Panc1 (cell line): ENCODE data around the gene ADCY9. TPM values are rescaled to one million over a fixed set of nuclear protein-coding genes. Genes with fewer than 3 reads are reported as not detected.

Experiments used
- ATAC-seq: fragments of 200-7000 bp; cut with Tn5 transposase; 2 replicates; pipeline ENCODE4 v1.9.1; 2020; ENCODE audit warnings: mild to moderate bottlenecking, moderate library complexity
- BruUV-seq: library from RNA; stranded (reverse); fragments of 400-500 nt; replicated peaks from 2 replicates; lab custom pipeline; 2021; lab: Mats Ljungman, UMichigan
- CTCF ChIA-PET: fragments of 300-600 bp; sonication (Branson Sonifier 250); formaldehyde crosslinking; loops from one replicate; lab custom pipeline; 2022; ENCODE audit warnings: antibody characterized with exemption; lab: Charles Lee
- POLR2A ChIA-PET: fragments of 300-600 bp; sonication (Branson Sonifier 250); formaldehyde crosslinking; loops from one replicate; lab custom pipeline; 2022; ENCODE audit warnings: antibody characterized with exemption; lab: Charles Lee
- DNase-seq: peaks from one replicate; pipeline ENCODE4 v3.0.0-alpha.2; 2010; ENCODE audit warnings: low read depth, low spot score
- H3K27ac ChIP-seq: 2 replicates; pipeline ENCODE4 v1.5.1; 2011; ENCODE audit warnings: mild to moderate bottlenecking, low read length, inconsistent platforms
- H3K27me3 ChIP-seq: fragments of 200-500 bp; sonication (Bioruptor generic); 2 replicates; pipeline ENCODE4 v1.6.0; 2014; ENCODE audit warnings: low read length, inconsistent platforms; ENCODE audit not compliant: control insufficient read depth, insufficient read depth
- H3K36me3 ChIP-seq: fragments of 200-500 bp; sonication (Bioruptor generic); 2 replicates; pipeline ENCODE4 v1.5.1; 2014; ENCODE audit warnings: inconsistent platforms, mild to moderate bottlenecking, low read length, moderate library complexity; ENCODE audit not compliant: control insufficient read depth, insufficient read depth
- H3K4me1 ChIP-seq: 2 replicates; pipeline ENCODE4 v1.5.1; 2011; ENCODE audit warnings: inconsistent platforms, mild to moderate bottlenecking, low read length, moderate library complexity; ENCODE audit not compliant: control insufficient read depth, insufficient read depth
- H3K4me3 ChIP-seq, 2 experiments: 2 replicates each; pipeline ENCODE4 v1.5.1; 2011 to 2012; ENCODE audit warnings: low read depth in 2 of 2, low read length in 2 of 2, mild to moderate bottlenecking in 2 of 2, inconsistent platforms in 1 of 2, moderate library complexity in 1 of 2
- H3K9me3 ChIP-seq: fragments of 200-500 bp; sonication (Bioruptor generic); 2 replicates; pipeline ENCODE4 v1.5.1; 2014; ENCODE audit warnings: low read depth, mild to moderate bottlenecking, inconsistent platforms, low read length, moderate library complexity; ENCODE audit not compliant: control insufficient read depth, insufficient read depth
- POLR2AphosphoS5 ChIP-seq: IDR thresholded peaks from 2 replicates; pipeline ENCODE4 v1.6.1; 2012; ENCODE audit warnings: mild to moderate bottlenecking, low read depth, low read length, moderate library complexity
- SIN3A ChIP-seq: IDR thresholded peaks from 2 replicates; pipeline ENCODE4 v1.6.1; 2012; ENCODE audit warnings: low read depth, mild to moderate bottlenecking, low read length, moderate library complexity, borderline replicate concordance; ENCODE audit not compliant: insufficient read depth
- TCF7L2 ChIP-seq: IDR thresholded peaks from 2 replicates; pipeline ENCODE4 v1.6.1; 2011; ENCODE audit warnings: mild to moderate bottlenecking, low read depth, low read length, inconsistent platforms
- in situ Hi-C: cut with HindIII; loops from 2 replicates; pipeline ENCODE4 v1.10.0; 2016; ENCODE audit warnings: low sequenced_read_pairs, low pct_unique_long_range_greater_than_20kb
- intact Hi-C: fragments of 100-400 bp; cut with micrococcal nuclease; formaldehyde crosslinking; loops from one replicate; pipeline ENCODE4 v1.10.0; 2022; ENCODE audit not compliant: unreplicated experiment
- total RNA-seq: library from RNA; stranded (reverse); gene quantifications from one replicate; pipeline ENCODE4 v1.2.1, GENCODE V29; 2021; ENCODE audit not compliant: unreplicated experiment
- TF ChIP-seq, protein P1 (sequence below): fragments of 450-650 bp; IDR thresholded peaks from 2 replicates; pipeline ENCODE4 v1.5.1; 2017; ENCODE audit warnings: mild to moderate bottlenecking
- TF ChIP-seq, protein P2 (sequence below), 2 experiments: IDR thresholded peaks; 2 replicates each; pipeline ENCODE4 v1.6.1; 2011 to 2012; ENCODE audit warnings: low read depth in 2 of 2, control low read depth in 1 of 2, low read length in 1 of 2, mild to moderate bottlenecking in 1 of 2, moderate library complexity in 1 of 2; ENCODE audit not compliant: insufficient read depth in 1 of 2

Gene ADCY9
- total RNA-seq, 1 experiment from 2014 or later = 29.8 TPM

DNA sequence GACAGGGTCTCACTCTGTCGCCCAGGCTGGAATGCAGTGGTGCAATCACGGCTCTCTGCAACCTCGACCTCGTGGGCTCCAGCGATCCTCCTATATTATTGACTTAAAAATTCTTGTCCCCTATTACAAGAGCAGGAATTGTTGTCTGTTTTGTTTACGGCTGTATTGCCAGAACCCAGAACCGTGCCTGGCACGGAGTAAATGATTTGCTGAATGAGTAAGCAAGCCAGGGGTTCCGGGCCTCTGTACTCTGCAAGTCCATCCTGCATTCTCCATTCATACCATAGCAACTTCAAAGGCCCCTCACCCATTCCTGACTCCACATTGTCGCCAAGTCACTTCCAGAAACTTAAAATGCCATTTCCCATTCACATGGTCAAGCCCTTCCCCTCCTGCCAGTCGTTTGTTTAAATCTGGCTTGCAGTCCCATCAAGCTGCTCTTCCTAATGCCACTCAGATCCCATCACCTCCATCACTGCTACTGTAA, 6.9 kb downstream of the ADCY9 start:
- intact Hi-C loops (no loop called here), in situ Hi-C loops (no loop called here)
- H3K9me3 ChIP-seq = no peaks in the 10 kb centered on the region
- ChIA-PET POLR2A (no interaction called here), CTCF (no interaction called here)
- BruUV-seq = no TSS peak
- no peak overlapping the region for H3K4me3 ChIP-seq
- ATAC-seq = no peak
- no peak for TF ChIP-seq TCF7L2
- TF ChIP-seq POLR2AphosphoS5 = no peak
- TF ChIP-seq, protein P1, sequence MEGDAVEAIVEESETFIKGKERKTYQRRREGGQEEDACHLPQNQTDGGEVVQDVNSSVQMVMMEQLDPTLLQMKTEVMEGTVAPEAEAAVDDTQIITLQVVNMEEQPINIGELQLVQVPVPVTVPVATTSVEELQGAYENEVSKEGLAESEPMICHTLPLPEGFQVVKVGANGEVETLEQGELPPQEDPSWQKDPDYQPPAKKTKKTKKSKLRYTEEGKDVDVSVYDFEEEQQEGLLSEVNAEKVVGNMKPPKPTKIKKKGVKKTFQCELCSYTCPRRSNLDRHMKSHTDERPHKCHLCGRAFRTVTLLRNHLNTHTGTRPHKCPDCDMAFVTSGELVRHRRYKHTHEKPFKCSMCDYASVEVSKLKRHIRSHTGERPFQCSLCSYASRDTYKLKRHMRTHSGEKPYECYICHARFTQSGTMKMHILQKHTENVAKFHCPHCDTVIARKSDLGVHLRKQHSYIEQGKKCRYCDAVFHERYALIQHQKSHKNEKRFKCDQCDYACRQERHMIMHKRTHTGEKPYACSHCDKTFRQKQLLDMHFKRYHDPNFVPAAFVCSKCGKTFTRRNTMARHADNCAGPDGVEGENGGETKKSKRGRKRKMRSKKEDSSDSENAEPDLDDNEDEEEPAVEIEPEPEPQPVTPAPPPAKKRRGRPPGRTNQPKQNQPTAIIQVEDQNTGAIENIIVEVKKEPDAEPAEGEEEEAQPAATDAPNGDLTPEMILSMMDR = no peak
- no peak for TF ChIP-seq SIN3A
- TF ChIP-seq, protein P2, sequence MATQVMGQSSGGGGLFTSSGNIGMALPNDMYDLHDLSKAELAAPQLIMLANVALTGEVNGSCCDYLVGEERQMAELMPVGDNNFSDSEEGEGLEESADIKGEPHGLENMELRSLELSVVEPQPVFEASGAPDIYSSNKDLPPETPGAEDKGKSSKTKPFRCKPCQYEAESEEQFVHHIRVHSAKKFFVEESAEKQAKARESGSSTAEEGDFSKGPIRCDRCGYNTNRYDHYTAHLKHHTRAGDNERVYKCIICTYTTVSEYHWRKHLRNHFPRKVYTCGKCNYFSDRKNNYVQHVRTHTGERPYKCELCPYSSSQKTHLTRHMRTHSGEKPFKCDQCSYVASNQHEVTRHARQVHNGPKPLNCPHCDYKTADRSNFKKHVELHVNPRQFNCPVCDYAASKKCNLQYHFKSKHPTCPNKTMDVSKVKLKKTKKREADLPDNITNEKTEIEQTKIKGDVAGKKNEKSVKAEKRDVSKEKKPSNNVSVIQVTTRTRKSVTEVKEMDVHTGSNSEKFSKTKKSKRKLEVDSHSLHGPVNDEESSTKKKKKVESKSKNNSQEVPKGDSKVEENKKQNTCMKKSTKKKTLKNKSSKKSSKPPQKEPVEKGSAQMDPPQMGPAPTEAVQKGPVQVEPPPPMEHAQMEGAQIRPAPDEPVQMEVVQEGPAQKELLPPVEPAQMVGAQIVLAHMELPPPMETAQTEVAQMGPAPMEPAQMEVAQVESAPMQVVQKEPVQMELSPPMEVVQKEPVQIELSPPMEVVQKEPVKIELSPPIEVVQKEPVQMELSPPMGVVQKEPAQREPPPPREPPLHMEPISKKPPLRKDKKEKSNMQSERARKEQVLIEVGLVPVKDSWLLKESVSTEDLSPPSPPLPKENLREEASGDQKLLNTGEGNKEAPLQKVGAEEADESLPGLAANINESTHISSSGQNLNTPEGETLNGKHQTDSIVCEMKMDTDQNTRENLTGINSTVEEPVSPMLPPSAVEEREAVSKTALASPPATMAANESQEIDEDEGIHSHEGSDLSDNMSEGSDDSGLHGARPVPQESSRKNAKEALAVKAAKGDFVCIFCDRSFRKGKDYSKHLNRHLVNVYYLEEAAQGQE (IDR thresholded peaks at IDR 0.05; ENCODE audit: insufficient read depth in 1 of 2, low read depth in 2 of 2, low read length in 1 of 2) = no peak
- H3K4me1 ChIP-seq = peaks cover 37% of the 10 kb centered on the region
- H3K27ac ChIP-seq = peak overlapping the region; percentile 52; the same call in 1 of the 2 replicates
- no peaks in the 10 kb centered on the region for H3K36me3 ChIP-seq
- no peaks in the 10 kb centered on the region for H3K27me3 ChIP-seq
- no peak for DNase-seq

DNA sequence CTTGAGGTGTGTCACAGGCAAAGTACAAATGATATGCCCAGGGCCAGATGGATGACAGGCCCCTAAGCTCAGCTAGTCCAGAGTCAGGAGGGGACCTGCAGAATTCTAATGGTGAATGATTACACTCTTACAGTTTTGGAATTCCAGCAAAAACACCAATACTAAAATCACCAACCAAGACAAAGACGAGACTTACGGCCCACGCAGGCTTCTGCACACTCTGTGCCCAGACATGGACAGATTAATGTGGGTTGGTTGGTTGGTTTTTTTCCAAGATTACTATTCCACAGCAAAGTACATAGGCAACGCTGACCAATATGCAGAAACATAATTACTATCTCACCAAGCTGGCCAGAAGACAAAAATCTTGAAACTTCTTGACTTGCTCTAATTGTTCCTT, 9.7 kb downstream of the ADCY9 start:
- ATAC-seq (no peak), DNase-seq (no peak)
- no peak for TF ChIP-seq SIN3A
- TF ChIP-seq, protein P2 (IDR thresholded peaks at IDR 0.05; ENCODE audit: insufficient read depth in 1 of 2, low read depth in 2 of 2, low read length in 1 of 2) = no peak
- no peak for TF ChIP-seq TCF7L2
- TF ChIP-seq, protein P1 = no peak
- no peak for TF ChIP-seq POLR2AphosphoS5
- Histone ChIP-seq H3K4me1 (peaks cover 36% of the 10 kb centered on the region), H3K4me3 (no peak overlapping the region), H3K9me3 (no peaks in the 10 kb centered on the region), H3K36me3 (no peaks in the 10 kb centered on the region), H3K27ac (peak overlapping the region; percentile 23; the same call in 1 of the 2 replicates), H3K27me3 (no peaks in the 10 kb centered on the region)
- BruUV-seq = no TSS peak
- CTCF ChIA-PET = no interaction called here
- POLR2A ChIA-PET = no interaction called here
- in situ Hi-C loops (no loop called here), intact Hi-C loops (no loop called here)
